ENCODE results near the gene PLEKHM3. TPM values are rescaled to one million over a fixed set of nuclear protein-coding genes. Genes with fewer than 3 reads are reported as not detected.

Gene PLEKHM3
- total RNA-seq, 1 experiment from 2014 or later: 8.4 TPM

DNA sequence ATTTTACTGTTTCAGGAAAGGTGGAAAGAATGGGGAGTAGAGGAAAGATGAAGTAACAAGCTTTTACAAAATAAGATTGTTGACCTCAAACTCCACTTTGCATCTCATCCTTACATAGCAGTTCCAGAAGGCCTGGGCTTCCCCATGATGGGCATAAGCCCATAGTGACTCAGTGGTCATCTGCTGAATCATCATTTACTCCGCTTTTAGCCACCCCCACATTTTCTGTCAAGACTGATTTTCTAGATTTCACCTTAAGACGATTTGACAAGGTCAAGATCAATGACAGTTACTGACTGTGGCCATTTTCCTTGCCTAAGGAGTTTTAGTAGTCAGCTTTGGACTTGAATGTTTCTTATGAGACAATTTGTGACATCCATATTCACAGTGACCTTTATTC lies 49.4 kb downstream of the PLEKHM3 start:
- Histone ChIP-seq H3F3A (ENCODE audit: insufficient read depth, low read depth) (peaks cover 16% of the 10 kb centered on the region; the same call in 1 of the 2 replicates), H3K9me3 (ENCODE audit: insufficient read depth, low read depth) (no peaks in the 10 kb centered on the region), H2AFZ (no peak overlapping the region), H3K27ac (no peak overlapping the region), H3K9me2 (ENCODE audit: insufficient read depth) (no peaks in the 10 kb centered on the region), H3K4me3 (no peak overlapping the region), H3K4me2 (no peak overlapping the region), H3K27me3 (ENCODE audit: insufficient read depth, low read depth) (no peaks in the 10 kb centered on the region), H4K20me1 (ENCODE audit: insufficient read depth) (no peaks in the 10 kb centered on the region), H3K79me2 (ENCODE audit: low read depth) (no peaks in the 10 kb centered on the region), H3K36me3 (ENCODE audit: low read depth) (no peaks in the 10 kb centered on the region), H3K4me1 (replicated peaks; ENCODE audit: insufficient read depth) (peaks cover 13% of the 10 kb centered on the region)
- ChIA-PET CTCF (interaction anchor here (0.6 kb wide), 1 partner anchor 56 kb away, joined by 13 read pairs; no protein-coding TSS in a partner anchor), POLR2A (ENCODE audit: unreplicated experiment) (no interaction called here)
- TF ChIP-seq EZH2 (IDR thresholded peaks at IDR 0.05; ENCODE audit: low read depth): no peak
- no peak for DNase-seq
- no TSS peak for BruUV-seq (replicated peaks)
- intact Hi-C loops (cut with micrococcal nuclease; ENCODE audit: unreplicated experiment): no loop called here

DNA sequence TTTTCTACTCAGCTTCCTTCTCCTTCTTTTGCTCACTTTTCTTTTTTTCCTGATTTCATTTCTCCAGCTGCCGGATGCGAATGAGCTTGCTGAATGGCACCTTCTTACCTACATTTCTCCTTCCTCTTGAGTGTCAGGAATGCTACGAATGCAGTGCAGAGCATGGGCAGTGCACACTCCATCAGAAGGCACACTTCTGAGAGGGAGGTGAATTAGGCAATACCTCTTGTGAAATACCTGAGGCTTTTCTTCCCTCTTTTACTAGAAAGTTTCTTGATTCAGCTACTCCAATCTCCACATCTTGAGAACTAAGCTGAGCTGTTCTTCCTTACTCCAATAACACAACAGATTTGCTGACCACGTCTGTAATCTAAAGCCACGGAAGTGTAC lies 51.1 kb downstream of the PLEKHM3 start:
- ChIA-PET CTCF (interaction anchor here (0.6 to 1.0 kb wide), 4 partner anchors 66 to 205 kb away, joined by 4 to 5 read pairs (median 4); partner anchors contain the start of gene FZD5), POLR2A (ENCODE audit: unreplicated experiment) (no interaction called here)
- H4K20me1 ChIP-seq (ENCODE audit: insufficient read depth): no peaks in the 10 kb centered on the region
- no TSS peak for BruUV-seq (replicated peaks)
- H3K4me2 ChIP-seq: peak overlapping the region; percentile 36
- peak overlapping the region; percentile 32; the same call in 1 of the 2 replicates for H3K27ac ChIP-seq
- H3K4me3 ChIP-seq: no peak overlapping the region
- H3K79me2 ChIP-seq (ENCODE audit: low read depth): no peaks in the 10 kb centered on the region
- no peaks in the 10 kb centered on the region for H3K27me3 ChIP-seq (ENCODE audit: insufficient read depth, low read depth)
- no peaks in the 10 kb centered on the region for H3K9me2 ChIP-seq (ENCODE audit: insufficient read depth)
- peaks cover 13% of the 10 kb centered on the region for H3K4me1 ChIP-seq (replicated peaks; ENCODE audit: insufficient read depth)
- no peaks in the 10 kb centered on the region for H3K36me3 ChIP-seq (ENCODE audit: low read depth)
- H2AFZ ChIP-seq: no peak overlapping the region
- TF ChIP-seq CTCF (conservative IDR thresholded peaks at IDR 0.05): no peak
- no peak for TF ChIP-seq EZH2 (IDR thresholded peaks at IDR 0.05; ENCODE audit: low read depth)
- intact Hi-C loops (cut with micrococcal nuclease; ENCODE audit: unreplicated experiment): loop anchor here (5.0 kb wide), 1 partner anchor 207 kb away; the partner anchor contains the start of gene FZD5
- H3F3A ChIP-seq (ENCODE audit: insufficient read depth, low read depth): peaks cover 16% of the 10 kb centered on the region; the same call in 1 of the 2 replicates
- no peaks in the 10 kb centered on the region for H3K9me3 ChIP-seq (ENCODE audit: insufficient read depth, low read depth)
- DNase-seq: peak; percentile 13 to 88

DNA sequence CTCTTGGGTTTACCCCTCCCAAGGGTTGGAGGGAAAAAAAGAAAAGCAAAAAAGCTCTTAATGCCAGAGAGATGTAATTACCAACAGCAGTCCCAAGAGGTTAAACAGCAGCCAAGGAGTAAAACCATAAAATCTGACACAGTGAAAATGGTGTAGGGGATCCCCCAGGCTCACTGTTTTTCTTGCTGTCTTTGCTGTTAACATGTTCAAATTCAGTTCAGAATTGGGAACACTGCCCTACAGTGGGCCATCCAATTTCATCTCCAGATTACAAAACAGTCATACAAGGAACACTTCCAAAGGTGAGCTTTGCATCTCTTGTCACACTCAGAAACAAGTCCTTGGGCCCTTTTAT lies 54.5 kb downstream of the PLEKHM3 start:
- H3K27ac ChIP-seq: no peak overlapping the region

More for the DNA sequence above, 54.5 kb downstream of the PLEKHM3 start:
- intact Hi-C loops (cut with micrococcal nuclease; ENCODE audit: unreplicated experiment): loop anchor here (5.0 kb wide), 1 partner anchor 204 kb away; the partner anchor contains the start of gene FZD5
- BruUV-seq (replicated peaks): no TSS peak
- Histone ChIP-seq H3F3A (ENCODE audit: insufficient read depth, low read depth) (peaks cover 16% of the 10 kb centered on the region; the same call in 1 of the 2 replicates), H2AFZ (no peak overlapping the region), H3K4me2 (no peak overlapping the region), H3K9me3 (ENCODE audit: insufficient read depth, low read depth) (no peaks in the 10 kb centered on the region), H3K79me2 (ENCODE audit: low read depth) (no peaks in the 10 kb centered on the region), H3K36me3 (ENCODE audit: low read depth) (no peaks in the 10 kb centered on the region), H3K9me2 (ENCODE audit: insufficient read depth) (no peaks in the 10 kb centered on the region), H4K20me1 (ENCODE audit: insufficient read depth) (no peaks in the 10 kb centered on the region), H3K27me3 (ENCODE audit: insufficient read depth, low read depth) (no peaks in the 10 kb centered on the region), H3K4me3 (no peak overlapping the region), H3K4me1 (replicated peaks; ENCODE audit: insufficient read depth) (peaks cover 13% of the 10 kb centered on the region)
- no peak for TF ChIP-seq CTCF (conservative IDR thresholded peaks at IDR 0.05)
- TF ChIP-seq EZH2 (IDR thresholded peaks at IDR 0.05; ENCODE audit: low read depth): no peak
- no peak for DNase-seq
- CTCF ChIA-PET: interaction anchor here (0.5 to 0.6 kb wide), 2 partner anchors 12 to 16 kb away, joined by 3 to 7 read pairs; no protein-coding TSS in a partner anchor
- POLR2A ChIA-PET (ENCODE audit: unreplicated experiment): interaction anchor here (0.6 kb wide), 1 partner anchor 184 kb away, joined by 3 read pairs; no protein-coding TSS in a partner anchor
